Epithelial cell of esophagus (primary cell): ENCODE results near the gene RAB15.

ENCODE experiments used
- DNase-seq: peaks from one replicate; pipeline ENCODE4 v3.0.0; 2010; ENCODE audit warnings: low read depth
- H3K4me3 ChIP-seq: 2 replicates; pipeline ENCODE4 v1.5.1; 2011; ENCODE audit warnings: mild to moderate bottlenecking, low read length, control low read depth
- CTCF ChIP-seq: IDR thresholded peaks from 2 replicates; pipeline ENCODE4 v1.5.1; 2011; ENCODE audit warnings: low read depth, mild to moderate bottlenecking, low read length, control low read depth, inconsistent platforms; ENCODE audit not compliant: insufficient read depth; ENCODE audit errors: missing control alignments

The RAB15 gene

GRCh38 chr14:65010211-65010931, 38.2 kb upstream of the RAB15 start:
- TF ChIP-seq CTCF = no peak
- no peak for DNase-seq
- H3K4me3 ChIP-seq = no peak overlapping the region

- no peak overlapping the region for H3K4me3 ChIP-seq
- TF ChIP-seq CTCF = no peak
- no peak for DNase-seq
Observed at GRCh38 chr14:65007202-65007601, 35.1 kb upstream of the RAB15 start.

- H3K4me3 ChIP-seq = no peak overlapping the region
- DNase-seq = no peak
- no peak for TF ChIP-seq CTCF
Observed at GRCh38 chr14:65006261-65006721, 34.2 kb upstream of the RAB15 start.

GRCh38 chr14:65003394-65003793, 31.3 kb upstream of the RAB15 start:
- H3K4me3 ChIP-seq = no peak overlapping the region
- TF ChIP-seq CTCF = no peak
- no peak for DNase-seq

GRCh38 chr14:65002586-65003210, 30.6 kb upstream of the RAB15 start:
- TF ChIP-seq CTCF = no peak
- DNase-seq = peak; percentile 28
- no peak overlapping the region for H3K4me3 ChIP-seq

GRCh38 chr14:65001723-65002122, 29.6 kb upstream of the RAB15 start:
- no peak overlapping the region for H3K4me3 ChIP-seq
- DNase-seq = no peak
- no peak for TF ChIP-seq CTCF
